ENCODE results near the gene ADCY5.

ADCY5 gene

DNA sequence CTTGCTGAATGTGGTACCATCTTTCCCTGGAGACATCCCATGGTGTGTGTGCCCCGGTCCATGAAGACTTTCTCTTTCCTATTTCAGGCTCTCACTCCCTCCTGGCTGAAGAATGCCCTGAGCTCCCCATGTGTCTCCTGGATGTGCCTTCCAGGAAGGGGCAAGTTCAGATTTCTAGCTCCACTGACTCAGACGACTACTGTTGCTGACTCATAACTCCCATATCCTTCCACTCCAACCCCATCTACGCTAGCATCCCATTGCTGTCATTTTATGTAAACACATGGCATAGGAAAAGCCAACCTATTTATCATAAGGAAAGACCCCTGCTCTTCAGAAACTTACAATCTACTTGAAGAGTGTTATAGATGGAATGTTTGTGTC is 95.0 kb downstream of the ADCY5 start:
- Histone ChIP-seq H3K4me1 (ENCODE audit: control insufficient read depth, low read depth, low read length) (no peaks in the 10 kb centered on the region), H3K23ac (ENCODE audit: low read length) (no peak overlapping the region), H4K8ac (ENCODE audit: low read depth, low read length) (no peak overlapping the region), H3K4me2 (ENCODE audit: low read length) (no peak overlapping the region), H3K56ac (ENCODE audit: low read length) (no peak overlapping the region), H3K27me3 (ENCODE audit: insufficient read depth, low read length, poor library complexity) (no peaks in the 10 kb centered on the region), H2AK5ac (ENCODE audit: low read length) (no peak overlapping the region), H3K79me2 (ENCODE audit: control insufficient read depth, insufficient read depth, low read length) (no peaks in the 10 kb centered on the region), H3K18ac (ENCODE audit: low read length) (no peak overlapping the region), H3K9ac (ENCODE audit: low read length) (no peak overlapping the region), H3K4me3 (ENCODE audit: low read length) (no peak overlapping the region), H3K4ac (ENCODE audit: low read depth, low read length) (no peak overlapping the region), H4K5ac (ENCODE audit: low read length) (no peak overlapping the region), H2BK15ac (replicated peaks; ENCODE audit: low read depth) (no peak overlapping the region), H3K79me1 (ENCODE audit: low read length) (no peaks in the 10 kb centered on the region), H3K27ac (ENCODE audit: low read depth, low read length) (no peak overlapping the region), H3K36me3 (ENCODE audit: control insufficient read depth, insufficient read depth, low read length) (no peaks in the 10 kb centered on the region), H2BK120ac (ENCODE audit: low read depth, low read length) (no peak overlapping the region), H2BK5ac (ENCODE audit: low read length) (no peak overlapping the region)
- no peak for DNase-seq
- no CpG with 5 or more reads among the region's 3 CpGs for WGBS (ENCODE audit: extremely low coverage, insufficient coverage, low lambda C conversion rate)

DNA sequence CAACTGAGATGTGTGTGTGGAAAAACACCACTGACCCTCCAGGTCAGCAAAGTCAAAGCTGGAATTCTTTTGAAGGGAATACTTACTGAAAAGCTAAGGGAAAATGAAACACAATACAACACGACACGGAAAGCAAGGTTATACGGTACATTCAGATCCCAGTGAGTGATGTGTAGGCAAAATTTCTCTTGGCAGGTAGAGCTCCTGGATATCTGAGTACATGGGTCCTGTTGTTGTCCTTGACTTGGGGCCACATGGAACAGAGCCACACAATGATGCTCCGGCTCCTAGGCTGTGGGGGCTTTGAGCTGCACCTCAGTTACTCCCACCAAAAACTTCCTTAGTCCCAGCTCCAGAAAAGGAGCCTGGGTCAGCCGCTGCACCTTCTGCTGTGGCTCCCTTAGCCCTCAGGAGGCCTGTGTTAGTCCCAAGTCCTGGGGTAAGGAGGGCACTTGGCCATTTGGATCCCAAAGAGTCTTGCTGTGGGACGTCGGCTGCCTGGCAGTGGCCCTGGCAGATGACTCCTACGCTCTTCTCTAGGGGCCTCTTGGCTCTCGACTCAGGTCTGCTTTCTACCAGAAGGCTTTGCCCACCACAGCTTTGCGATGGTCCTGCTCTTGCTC is 95.6 kb downstream of the ADCY5 start:
- Histone ChIP-seq H3K4ac (ENCODE audit: low read depth, low read length) (no peak overlapping the region), H3K79me1 (ENCODE audit: low read length) (no peaks in the 10 kb centered on the region), H3K27me3 (ENCODE audit: insufficient read depth, low read length, poor library complexity) (no peaks in the 10 kb centered on the region), H2BK5ac (ENCODE audit: low read length) (no peak overlapping the region), H3K4me3 (ENCODE audit: low read length) (no peak overlapping the region), H4K5ac (ENCODE audit: low read length) (no peak overlapping the region), H3K56ac (ENCODE audit: low read length) (no peak overlapping the region), H2BK120ac (ENCODE audit: low read depth, low read length) (no peak overlapping the region), H2AK5ac (ENCODE audit: low read length) (no peak overlapping the region), H3K27ac (ENCODE audit: low read depth, low read length) (no peak overlapping the region), H3K4me2 (ENCODE audit: low read length) (no peak overlapping the region), H3K18ac (ENCODE audit: low read length) (no peak overlapping the region), H3K36me3 (ENCODE audit: control insufficient read depth, insufficient read depth, low read length) (no peaks in the 10 kb centered on the region), H3K79me2 (ENCODE audit: control insufficient read depth, insufficient read depth, low read length) (no peaks in the 10 kb centered on the region), H3K4me1 (ENCODE audit: control insufficient read depth, low read depth, low read length) (no peaks in the 10 kb centered on the region), H3K23ac (ENCODE audit: low read length) (no peak overlapping the region), H4K8ac (ENCODE audit: low read depth, low read length) (no peak overlapping the region), H2BK15ac (replicated peaks; ENCODE audit: low read depth) (no peak overlapping the region), H3K9ac (ENCODE audit: low read length) (no peak overlapping the region)
- WGBS (ENCODE audit: extremely low coverage, insufficient coverage, low lambda C conversion rate) = no CpG with 5 or more reads among the region's 10 CpGs
- no peak for DNase-seq

DNA sequence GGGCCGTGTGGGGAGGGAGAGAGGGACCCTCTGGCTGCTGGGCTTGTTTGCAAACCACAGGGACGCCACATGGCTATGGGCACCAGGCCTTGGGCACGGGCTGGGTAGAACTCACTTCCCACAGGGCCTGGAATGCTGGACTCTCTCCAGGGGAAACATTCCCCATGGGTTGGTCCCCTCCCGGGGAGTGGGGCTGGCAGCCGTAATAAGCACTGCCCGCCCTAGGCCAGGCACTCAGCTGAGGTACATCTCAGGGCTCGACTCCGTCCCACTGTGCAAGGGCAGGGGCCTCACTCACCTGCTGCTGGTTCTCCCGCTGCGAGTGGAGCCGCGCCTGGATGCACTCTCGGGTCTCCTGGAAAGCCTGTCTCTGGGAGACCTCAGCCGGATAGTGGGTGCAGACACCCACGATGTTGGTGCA is 96.7 kb downstream of the ADCY5 start:
- no peaks in the 10 kb centered on the region for H3K4me1 ChIP-seq (ENCODE audit: control insufficient read depth, low read depth, low read length)
- no peak overlapping the region for H3K56ac ChIP-seq (ENCODE audit: low read length)
- no peak overlapping the region for H2AK5ac ChIP-seq (ENCODE audit: low read length)
- H3K79me1 ChIP-seq (ENCODE audit: low read length) = no peaks in the 10 kb centered on the region
- no peak overlapping the region for H3K27ac ChIP-seq (ENCODE audit: low read depth, low read length)
- WGBS (ENCODE audit: extremely low coverage, insufficient coverage, low lambda C conversion rate) = no CpG with 5 or more reads among the region's 15 CpGs
- H2BK5ac ChIP-seq (ENCODE audit: low read length) = no peak overlapping the region
- no peak overlapping the region for H4K5ac ChIP-seq (ENCODE audit: low read length)
- H3K36me3 ChIP-seq (ENCODE audit: control insufficient read depth, insufficient read depth, low read length) = no peaks in the 10 kb centered on the region
- H3K4ac ChIP-seq (ENCODE audit: low read depth, low read length) = no peak overlapping the region
- no peak overlapping the region for H3K9ac ChIP-seq (ENCODE audit: low read length)
- no peak overlapping the region for H4K8ac ChIP-seq (ENCODE audit: low read depth, low read length)
- no peak for DNase-seq
- H2BK120ac ChIP-seq (ENCODE audit: low read depth, low read length) = no peak overlapping the region
- H3K79me2 ChIP-seq (ENCODE audit: control insufficient read depth, insufficient read depth, low read length) = no peaks in the 10 kb centered on the region
- no peak overlapping the region for H2BK15ac ChIP-seq (replicated peaks; ENCODE audit: low read depth)
- H3K23ac ChIP-seq (ENCODE audit: low read length) = no peak overlapping the region
- no peak overlapping the region for H3K18ac ChIP-seq (ENCODE audit: low read length)
- H3K27me3 ChIP-seq (ENCODE audit: insufficient read depth, low read length, poor library complexity) = no peaks in the 10 kb centered on the region
- no peak overlapping the region for H3K4me2 ChIP-seq (ENCODE audit: low read length)
- no peak overlapping the region for H3K4me3 ChIP-seq (ENCODE audit: low read length)

DNA sequence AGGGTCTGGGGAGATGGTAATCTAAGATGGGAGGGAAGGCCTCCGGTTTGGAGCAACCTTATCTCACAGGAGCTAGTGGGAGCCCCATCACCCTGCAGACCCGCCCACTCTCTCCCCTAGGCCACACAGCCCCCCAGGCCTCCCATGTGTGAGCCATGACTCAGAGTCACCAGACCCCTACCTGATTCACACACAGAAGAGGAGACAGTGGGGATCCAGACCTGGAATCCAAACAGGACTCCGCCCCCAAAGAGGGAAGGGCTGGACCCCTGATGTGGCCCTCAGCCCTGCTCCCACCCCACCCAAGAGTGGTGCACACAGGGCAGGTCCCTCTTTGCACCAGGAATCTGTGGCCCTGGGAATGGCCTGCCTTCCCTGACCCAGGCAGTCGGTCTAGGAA is 97.4 kb downstream of the ADCY5 start:
- no CpG with 5 or more reads among the region's 4 CpGs for WGBS (ENCODE audit: extremely low coverage, insufficient coverage, low lambda C conversion rate)
- Histone ChIP-seq H2BK5ac (ENCODE audit: low read length) (no peak overlapping the region), H3K79me1 (ENCODE audit: low read length) (no peaks in the 10 kb centered on the region), H3K18ac (ENCODE audit: low read length) (no peak overlapping the region), H2AK5ac (ENCODE audit: low read length) (no peak overlapping the region), H4K8ac (ENCODE audit: low read depth, low read length) (no peak overlapping the region), H3K4me2 (ENCODE audit: low read length) (no peak overlapping the region), H3K56ac (ENCODE audit: low read length) (no peak overlapping the region), H3K4me3 (ENCODE audit: low read length) (no peak overlapping the region), H3K4me1 (ENCODE audit: control insufficient read depth, low read depth, low read length) (no peaks in the 10 kb centered on the region), H3K23ac (ENCODE audit: low read length) (no peak overlapping the region), H3K9ac (ENCODE audit: low read length) (no peak overlapping the region), H3K4ac (ENCODE audit: low read depth, low read length) (no peak overlapping the region), H2BK120ac (ENCODE audit: low read depth, low read length) (no peak overlapping the region), H3K27ac (ENCODE audit: low read depth, low read length) (no peak overlapping the region), H3K36me3 (ENCODE audit: control insufficient read depth, insufficient read depth, low read length) (no peaks in the 10 kb centered on the region), H4K5ac (ENCODE audit: low read length) (no peak overlapping the region), H3K27me3 (ENCODE audit: insufficient read depth, low read length, poor library complexity) (no peaks in the 10 kb centered on the region), H2BK15ac (replicated peaks; ENCODE audit: low read depth) (no peak overlapping the region), H3K79me2 (ENCODE audit: control insufficient read depth, insufficient read depth, low read length) (no peaks in the 10 kb centered on the region)
- DNase-seq = no peak

DNA sequence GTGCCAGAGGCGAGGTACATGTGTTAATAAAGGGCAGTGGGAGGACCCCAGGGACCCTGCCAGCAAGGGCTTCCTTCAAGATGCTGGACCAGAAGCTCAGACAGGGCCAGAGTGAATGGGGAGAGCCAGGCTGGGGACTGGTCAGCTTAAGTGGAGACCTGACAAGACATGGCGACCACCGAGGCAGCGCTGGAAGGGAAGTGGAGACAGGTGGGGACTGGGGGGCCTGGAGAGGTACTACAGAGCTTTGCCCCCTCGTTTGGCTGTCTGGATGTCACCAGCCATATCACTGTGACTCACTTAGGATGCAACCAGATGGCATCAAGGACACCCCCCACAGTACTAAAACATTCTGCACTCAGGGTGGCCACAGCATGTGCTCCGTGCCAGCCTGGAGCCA is 97.9 kb downstream of the ADCY5 start:
- Histone ChIP-seq H3K23ac (ENCODE audit: low read length) (no peak overlapping the region), H3K79me1 (ENCODE audit: low read length) (no peaks in the 10 kb centered on the region), H3K18ac (ENCODE audit: low read length) (no peak overlapping the region), H2BK15ac (replicated peaks; ENCODE audit: low read depth) (no peak overlapping the region), H4K8ac (ENCODE audit: low read depth, low read length) (no peak overlapping the region), H4K5ac (ENCODE audit: low read length) (no peak overlapping the region), H3K27me3 (ENCODE audit: insufficient read depth, low read length, poor library complexity) (no peaks in the 10 kb centered on the region), H3K4ac (ENCODE audit: low read depth, low read length) (no peak overlapping the region), H2AK5ac (ENCODE audit: low read length) (no peak overlapping the region), H3K27ac (ENCODE audit: low read depth, low read length) (no peak overlapping the region), H3K56ac (ENCODE audit: low read length) (no peak overlapping the region), H3K4me3 (ENCODE audit: low read length) (no peak overlapping the region), H3K4me1 (ENCODE audit: control insufficient read depth, low read depth, low read length) (no peaks in the 10 kb centered on the region), H2BK5ac (ENCODE audit: low read length) (no peak overlapping the region), H3K79me2 (ENCODE audit: control insufficient read depth, insufficient read depth, low read length) (no peaks in the 10 kb centered on the region), H3K36me3 (ENCODE audit: control insufficient read depth, insufficient read depth, low read length) (no peaks in the 10 kb centered on the region), H3K9ac (ENCODE audit: low read length) (no peak overlapping the region), H2BK120ac (ENCODE audit: low read depth, low read length) (no peak overlapping the region), H3K4me2 (ENCODE audit: low read length) (no peak overlapping the region)
- DNase-seq = no peak
- no CpG with 5 or more reads among the region's 6 CpGs for WGBS (ENCODE audit: extremely low coverage, insufficient coverage, low lambda C conversion rate)
